HUES64 (cell line): ENCODE measurements around the gene ARCN1.
"Not testable (repeated sequence)": the region's sequence is repeated elsewhere in the genome, so short reads cannot be mapped to it uniquely, and the experiment has no call there.

Source experiments
- H3K27ac ChIP-seq: 2 replicates; pipeline ENCODE4 v1.7.0; 2013; ENCODE audit warnings: low read depth, low read length, inconsistent platforms
- H3K27me3 ChIP-seq: 2 replicates; pipeline ENCODE4 v1.6.1; 2013; ENCODE audit warnings: mild to moderate bottlenecking, low read length; ENCODE audit not compliant: insufficient read depth
- H3K36me3 ChIP-seq: 2 replicates; pipeline ENCODE4 v1.6.1; 2013; ENCODE audit warnings: mild to moderate bottlenecking, low read length; ENCODE audit not compliant: insufficient read depth
- H3K4me1 ChIP-seq: 2 replicates; pipeline ENCODE4 v1.6.1; 2013; ENCODE audit warnings: mild to moderate bottlenecking, low read length, moderate library complexity; ENCODE audit not compliant: insufficient read depth
- H3K4me3 ChIP-seq: 2 replicates; pipeline ENCODE4 v1.5.1; 2013; ENCODE audit warnings: mild to moderate bottlenecking, low read length, moderate library complexity
- H3K9ac ChIP-seq: 2 replicates; pipeline ENCODE4 v1.6.1; 2013; ENCODE audit warnings: mild to moderate bottlenecking, low read depth, low read length
- H3K9me3 ChIP-seq: 2 replicates; pipeline ENCODE4 v1.6.1; 2013; ENCODE audit warnings: low read depth, low read length; ENCODE audit not compliant: insufficient read depth
- WGBS: fragments of 150-250, 120-280 bp; methylation state at CpG from one replicate; pipeline ENCODE4 v1.1.7; 2013; ENCODE audit warnings: missing lambda C conversion rate; 5-methylcytosine and 5-hydroxymethylcytosine counted together

ARCN1 gene

GRCh38 chr11:118544647-118545010 lies 27.6 kb upstream of the ARCN1 start:
- H3K36me3 ChIP-seq, result peaks cover 9% of the 10 kb centered on the region; the same call in 1 of the 2 replicates
- H3K4me1 ChIP-seq, result no peaks in the 10 kb centered on the region
- 90% methylated on average over 3 of the region's 3 CpGs for WGBS
- H3K9ac ChIP-seq, result no peak overlapping the region
- no peaks in the 10 kb centered on the region for H3K27me3 ChIP-seq
- H3K9me3 ChIP-seq, result no peaks in the 10 kb centered on the region
- H3K4me3 ChIP-seq, result no peak overlapping the region
- H3K27ac ChIP-seq, result no peak overlapping the region

- H3K36me3 ChIP-seq, result peaks cover 9% of the 10 kb centered on the region; the same call in 1 of the 2 replicates
- no peak overlapping the region for H3K4me3 ChIP-seq
Measured at GRCh38 chr11:118545533-118545932, 26.7 kb upstream of the ARCN1 start.

GRCh38 chr11:118547132-118547531 lies 25.1 kb upstream of the ARCN1 start:
- WGBS, result 91% methylated on average over 2 of the region's 2 CpGs
- Histone ChIP-seq H3K27ac (no peak overlapping the region), H3K4me3 (no peak overlapping the region), H3K36me3 (peaks cover 18% of the 10 kb centered on the region), H3K9ac (no peak overlapping the region), H3K9me3 (no peaks in the 10 kb centered on the region), H3K4me1 (no peaks in the 10 kb centered on the region), H3K27me3 (no peaks in the 10 kb centered on the region)

More at GRCh38 chr11:118545533-118545932, 26.7 kb upstream of the ARCN1 start:
- Histone ChIP-seq H3K27me3 (no peaks in the 10 kb centered on the region), H3K4me1 (no peaks in the 10 kb centered on the region), H3K27ac (no peak overlapping the region), H3K9ac (no peak overlapping the region), H3K9me3 (no peaks in the 10 kb centered on the region)
- WGBS, result 93% methylated on average over 5 of the region's 5 CpGs

- Histone ChIP-seq H3K4me3 (no peak overlapping the region), H3K27ac (no peak overlapping the region), H3K9me3 (no peaks in the 10 kb centered on the region), H3K4me1 (no peaks in the 10 kb centered on the region), H3K9ac (no peak overlapping the region), H3K27me3 (no peaks in the 10 kb centered on the region), H3K36me3 (peaks cover 28% of the 10 kb centered on the region)
- WGBS, result 93% methylated on average over 4 of the region's 4 CpGs
Measured at GRCh38 chr11:118552341-118552740, 19.9 kb upstream of the ARCN1 start.

- Histone ChIP-seq H3K9me3 (no peaks in the 10 kb centered on the region), H3K27ac (no peak overlapping the region), H3K36me3 (peaks cover 17% of the 10 kb centered on the region), H3K4me1 (no peaks in the 10 kb centered on the region), H3K4me3 (no peak overlapping the region), H3K9ac (no peak overlapping the region), H3K27me3 (no peaks in the 10 kb centered on the region)
- 90% methylated on average over 4 of the region's 4 CpGs for WGBS
Measured at GRCh38 chr11:118560806-118561205, 11.4 kb upstream of the ARCN1 start.

GRCh38 chr11:118565051-118565450 lies 7.2 kb upstream of the ARCN1 start:
- Histone ChIP-seq H3K4me1 (no peaks in the 10 kb centered on the region), H3K9me3 (no peaks in the 10 kb centered on the region), H3K9ac (no peak overlapping the region), H3K27ac (no peak overlapping the region), H3K4me3 (no peak overlapping the region), H3K27me3 (no peaks in the 10 kb centered on the region), H3K36me3 (no peaks in the 10 kb centered on the region)
- 88% methylated on average over 5 of the region's 5 CpGs for WGBS

- no peaks in the 10 kb centered on the region for H3K9me3 ChIP-seq
- 90% methylated on average over 2 of the region's 2 CpGs for WGBS
- H3K4me1 ChIP-seq, result peaks cover 12% of the 10 kb centered on the region
- no peak overlapping the region for H3K27ac ChIP-seq
- no peak overlapping the region for H3K9ac ChIP-seq
- no peak overlapping the region for H3K4me3 ChIP-seq
- no peaks in the 10 kb centered on the region for H3K27me3 ChIP-seq
- H3K36me3 ChIP-seq, result no peaks in the 10 kb centered on the region
Measured at GRCh38 chr11:118569670-118570069, 2.5 kb upstream of the ARCN1 start.

GRCh38 chr11:118570787-118571186 lies 1.4 kb upstream of the ARCN1 start:
- no peak overlapping the region for H3K4me3 ChIP-seq
- no peaks in the 10 kb centered on the region for H3K36me3 ChIP-seq
- peaks cover 12% of the 10 kb centered on the region for H3K4me1 ChIP-seq
- H3K9ac ChIP-seq, result no peak overlapping the region
- H3K27ac ChIP-seq, result no peak overlapping the region
- 100% methylated on average over 1 of the region's 1 CpG for WGBS
- H3K27me3 ChIP-seq, result no peaks in the 10 kb centered on the region
- H3K9me3 ChIP-seq, result no peaks in the 10 kb centered on the region

- H3K4me3 ChIP-seq, result peak overlapping the region; percentile 92
- peaks cover 12% of the 10 kb centered on the region for H3K4me1 ChIP-seq
- not testable (repeated sequence) for H3K27me3 ChIP-seq, H3K9me3 ChIP-seq, H3K9ac ChIP-seq, H3K27ac ChIP-seq, H3K36me3 ChIP-seq
- 41% methylated on average over 15 of the region's 15 CpGs for WGBS
Measured at GRCh38 chr11:118571701-118572060, 528 bp upstream of the ARCN1 start.

- WGBS, result 10% methylated on average over 9 of the region's 10 CpGs
- Histone ChIP-seq H3K36me3 (0 out of 2 replicates have a peak, but pooled peaks cover 5% of the 10 kb centered on the region), H3K9me3 (no peaks in the 10 kb centered on the region), H3K4me1 (peaks cover 12% of the 10 kb centered on the region), H3K9ac (peak overlapping the region; percentile 93), H3K27me3 (no peaks in the 10 kb centered on the region), H3K27ac (peak overlapping the region; percentile 93), H3K4me3 (peak overlapping the region; percentile 92)
Measured at GRCh38 chr11:118572981-118573550, 857 bp downstream of the ARCN1 start.

GRCh38 chr11:118574636-118575035 lies 2.4 kb downstream of the ARCN1 start:
- H3K27ac ChIP-seq, result no peak overlapping the region
- H3K4me3 ChIP-seq, result no peak overlapping the region

GRCh38 chr11:118577995-118578394 lies 5.8 kb downstream of the ARCN1 start:
- H3K9ac ChIP-seq, H3K27me3 ChIP-seq, H3K9me3 ChIP-seq, H3K27ac ChIP-seq, H3K4me3 ChIP-seq: not testable (repeated sequence)
- H3K4me1 ChIP-seq, result peaks cover 12% of the 10 kb centered on the region
- peaks cover 21% of the 10 kb centered on the region for H3K36me3 ChIP-seq

More at GRCh38 chr11:118574636-118575035, 2.4 kb downstream of the ARCN1 start:
- Histone ChIP-seq H3K27me3 (no peaks in the 10 kb centered on the region), H3K4me1 (peaks cover 12% of the 10 kb centered on the region), H3K9me3 (no peaks in the 10 kb centered on the region), H3K36me3 (0 out of 2 replicates have a peak, but pooled peaks cover 5% of the 10 kb centered on the region), H3K9ac (no peak overlapping the region)
- WGBS, result 95% methylated on average over 7 of the region's 7 CpGs
